Loucy (cell line): ENCODE measurements around the gene LMO7.

Experiments used
- H2AFZ ChIP-seq: fragments of 200-600 bp; sonication (generic); 2 replicates; pipeline ENCODE4 v1.6.0; 2016; ENCODE audit warnings: antibody characterized with exemption, mild to moderate bottlenecking, low read length, moderate library complexity
- H3F3A ChIP-seq: fragments of 200-600 bp; 2 replicates; pipeline ENCODE4 v1.6.0; 2016; ENCODE audit warnings: antibody characterized with exemption, low read depth, mild to moderate bottlenecking
- H3K27me3 ChIP-seq: fragments of 200-600 bp; sonication (generic); 2 replicates; pipeline ENCODE4 v1.6.1; 2014; ENCODE audit warnings: low read length, mild to moderate bottlenecking; ENCODE audit not compliant: insufficient read depth, poor library complexity, severe bottlenecking
- H3K36me3 ChIP-seq: fragments of 200-600 bp; sonication (generic); 2 replicates; pipeline ENCODE4 v1.6.1; 2016; ENCODE audit warnings: low read length; ENCODE audit not compliant: insufficient read depth
- H3K4me1 ChIP-seq: fragments of 200-600 bp; sonication (generic); 2 replicates; pipeline ENCODE4 v1.5.1; 2014; ENCODE audit warnings: low read length, mild to moderate bottlenecking; ENCODE audit not compliant: insufficient read depth, poor library complexity, severe bottlenecking
- H3K4me2 ChIP-seq: fragments of 200-600 bp; sonication (generic); 2 replicates; pipeline ENCODE4 v1.6.0; 2014; ENCODE audit warnings: antibody characterized with exemption, low read length, low read depth, mild to moderate bottlenecking; ENCODE audit not compliant: poor library complexity, severe bottlenecking
- H3K4me3 ChIP-seq: fragments of 200-600 bp; sonication (generic); 2 replicates; pipeline ENCODE4 v1.5.1; 2014; ENCODE audit warnings: low read length, mild to moderate bottlenecking, mixed read lengths; ENCODE audit not compliant: poor library complexity, severe bottlenecking
- H3K79me2 ChIP-seq: fragments of 200-600 bp; sonication (generic); 2 replicates; pipeline ENCODE4 v1.6.1; 2014; ENCODE audit warnings: low read length; ENCODE audit not compliant: insufficient read depth
- H3K9ac ChIP-seq: fragments of 200-600 bp; sonication (generic); 2 replicates; pipeline ENCODE4 v1.6.0; 2014; ENCODE audit warnings: mild to moderate bottlenecking, low read depth, low read length, moderate library complexity; ENCODE audit not compliant: poor library complexity, severe bottlenecking
- H3K9me2 ChIP-seq: fragments of 200-600 bp; sonication (generic); replicated peaks from 2 replicates; pipeline ENCODE4 v1.6.1; 2016; ENCODE audit warnings: low read depth, low read length, mixed read lengths
- H3K9me3 ChIP-seq: fragments of 200-600 bp; sonication (generic); 2 replicates; pipeline ENCODE4 v1.6.1; 2014; ENCODE audit warnings: mild to moderate bottlenecking, antibody characterized with exemption, low read length, low read depth; ENCODE audit not compliant: insufficient read depth
- H4K20me1 ChIP-seq: fragments of 200-600 bp; sonication (generic); 2 replicates; pipeline ENCODE4 v1.6.0; 2014; ENCODE audit warnings: antibody characterized with exemption, low read length, mild to moderate bottlenecking; ENCODE audit not compliant: insufficient read depth, poor library complexity, severe bottlenecking
- EZH2phosphoT487 ChIP-seq: fragments of 200-600 bp; IDR thresholded peaks from 2 replicates; pipeline ENCODE4 v1.6.1; 2018; ENCODE audit warnings: antibody characterized with exemption, mild to moderate bottlenecking, moderate library complexity, borderline replicate concordance
- TF ChIP-seq, protein P1 (sequence below): fragments of 200-600 bp; sonication (generic); conservative IDR thresholded peaks from 2 replicates; pipeline ENCODE4 v1.5.1; 2014; ENCODE audit warnings: mild to moderate bottlenecking, antibody characterized with exemption, low read length

The LMO7 gene

DNA sequence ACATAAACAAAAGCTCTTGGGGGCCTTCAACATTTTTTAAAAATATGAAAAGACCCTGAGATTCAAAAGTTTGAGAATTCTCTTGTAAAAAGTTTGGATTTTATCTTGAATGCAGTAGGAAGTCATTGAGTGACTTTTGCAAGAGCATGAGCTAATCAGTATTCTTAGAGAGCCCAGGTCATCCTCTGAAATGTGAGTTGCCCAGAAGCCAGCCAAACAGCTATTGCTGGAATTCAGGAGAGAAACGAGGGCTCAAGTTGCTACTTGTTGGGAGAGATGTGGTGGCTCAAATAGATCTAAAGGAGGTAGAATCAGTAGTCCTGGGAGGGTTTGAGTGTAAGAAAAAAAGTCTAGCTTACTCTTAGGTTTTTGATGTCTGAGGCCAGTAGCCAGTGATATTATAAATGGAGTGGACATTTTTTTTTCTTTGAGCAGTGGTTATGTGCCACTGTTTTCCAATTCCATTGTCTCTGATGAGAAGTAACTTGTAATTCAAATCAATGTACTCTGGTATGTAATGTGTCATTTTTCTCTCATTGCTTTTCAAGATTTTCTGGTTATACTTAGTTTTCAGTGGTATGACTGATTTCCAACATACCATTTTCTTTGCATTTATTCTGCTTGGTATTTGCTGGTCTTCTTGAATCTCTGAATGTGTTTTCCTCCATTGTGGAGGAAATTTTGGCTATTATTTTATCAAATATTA, 30.7 kb downstream of the LMO7 start:
- TF ChIP-seq, protein P1, sequence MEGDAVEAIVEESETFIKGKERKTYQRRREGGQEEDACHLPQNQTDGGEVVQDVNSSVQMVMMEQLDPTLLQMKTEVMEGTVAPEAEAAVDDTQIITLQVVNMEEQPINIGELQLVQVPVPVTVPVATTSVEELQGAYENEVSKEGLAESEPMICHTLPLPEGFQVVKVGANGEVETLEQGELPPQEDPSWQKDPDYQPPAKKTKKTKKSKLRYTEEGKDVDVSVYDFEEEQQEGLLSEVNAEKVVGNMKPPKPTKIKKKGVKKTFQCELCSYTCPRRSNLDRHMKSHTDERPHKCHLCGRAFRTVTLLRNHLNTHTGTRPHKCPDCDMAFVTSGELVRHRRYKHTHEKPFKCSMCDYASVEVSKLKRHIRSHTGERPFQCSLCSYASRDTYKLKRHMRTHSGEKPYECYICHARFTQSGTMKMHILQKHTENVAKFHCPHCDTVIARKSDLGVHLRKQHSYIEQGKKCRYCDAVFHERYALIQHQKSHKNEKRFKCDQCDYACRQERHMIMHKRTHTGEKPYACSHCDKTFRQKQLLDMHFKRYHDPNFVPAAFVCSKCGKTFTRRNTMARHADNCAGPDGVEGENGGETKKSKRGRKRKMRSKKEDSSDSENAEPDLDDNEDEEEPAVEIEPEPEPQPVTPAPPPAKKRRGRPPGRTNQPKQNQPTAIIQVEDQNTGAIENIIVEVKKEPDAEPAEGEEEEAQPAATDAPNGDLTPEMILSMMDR: no peak
- no peak for TF ChIP-seq EZH2phosphoT487
- Histone ChIP-seq H3K36me3 (no peaks in the 10 kb centered on the region), H3F3A (no peaks in the 10 kb centered on the region), H3K4me2 (no peak overlapping the region), H3K9me3 (no peaks in the 10 kb centered on the region), H2AFZ (no peak overlapping the region), H3K79me2 (peaks cover 3% of the 10 kb centered on the region; the same call in 1 of the 2 replicates), H3K27me3 (no peaks in the 10 kb centered on the region), H3K9me2 (no peaks in the 10 kb centered on the region), H3K4me1 (peaks cover 7% of the 10 kb centered on the region), H3K4me3 (no peak overlapping the region), H3K9ac (no peak overlapping the region), H4K20me1 (no peaks in the 10 kb centered on the region)

DNA sequence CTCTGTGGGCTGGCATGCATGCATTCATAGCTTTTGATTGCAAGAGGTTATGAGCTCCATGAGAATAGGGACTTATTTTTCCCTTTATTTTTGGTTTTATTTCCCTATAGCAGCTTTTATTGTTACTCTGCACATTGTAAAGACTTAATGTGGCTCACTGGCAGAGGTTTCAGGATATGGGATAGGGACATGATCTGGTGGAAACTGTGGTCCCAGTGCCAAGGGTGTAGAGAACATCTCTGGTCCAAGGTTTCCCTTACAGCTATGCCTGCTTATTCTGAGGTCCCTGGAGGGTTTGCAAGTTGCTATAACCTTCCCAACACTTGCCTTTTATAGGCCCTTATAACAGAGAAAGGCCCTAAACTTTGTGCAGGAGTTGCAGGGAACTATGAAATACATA, 33.6 kb downstream of the LMO7 start:
- H2AFZ ChIP-seq: no peak overlapping the region
- H3K9me2 ChIP-seq: no peaks in the 10 kb centered on the region
- no peak for TF ChIP-seq EZH2phosphoT487
- TF ChIP-seq, protein P1: no peak
- H3K4me3 ChIP-seq: no peak overlapping the region
- no peak overlapping the region for H3K4me2 ChIP-seq
- no peaks in the 10 kb centered on the region for H3K27me3 ChIP-seq
- H3F3A ChIP-seq: no peaks in the 10 kb centered on the region
- peaks cover 7% of the 10 kb centered on the region for H3K4me1 ChIP-seq
- no peaks in the 10 kb centered on the region for H4K20me1 ChIP-seq
- H3K9me3 ChIP-seq: no peaks in the 10 kb centered on the region
- H3K9ac ChIP-seq: no peak overlapping the region
- H3K79me2 ChIP-seq: peaks cover 3% of the 10 kb centered on the region; the same call in 1 of the 2 replicates
- no peaks in the 10 kb centered on the region for H3K36me3 ChIP-seq

DNA sequence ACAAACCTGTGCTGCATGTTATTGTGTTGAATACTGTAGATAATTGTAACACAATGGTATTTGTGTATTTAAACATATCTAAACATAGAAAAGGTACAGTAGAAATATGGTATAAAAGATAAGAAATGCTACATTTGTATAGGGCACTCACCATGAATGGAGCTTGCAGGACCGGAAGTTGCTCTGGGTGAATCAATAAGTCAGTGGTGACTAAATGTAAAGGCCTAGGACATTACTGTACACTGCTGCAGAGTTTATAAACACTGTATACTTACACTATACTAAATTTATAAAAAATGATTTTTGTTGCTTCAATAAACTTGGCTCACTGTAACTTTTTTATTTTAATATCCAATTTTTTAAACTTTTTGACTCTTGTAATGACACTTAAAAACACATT, 34.4 kb downstream of the LMO7 start:
- Histone ChIP-seq H3K27me3 (no peaks in the 10 kb centered on the region), H3K4me2 (no peak overlapping the region), H3K79me2 (peaks cover 3% of the 10 kb centered on the region; the same call in 1 of the 2 replicates)

DNA sequence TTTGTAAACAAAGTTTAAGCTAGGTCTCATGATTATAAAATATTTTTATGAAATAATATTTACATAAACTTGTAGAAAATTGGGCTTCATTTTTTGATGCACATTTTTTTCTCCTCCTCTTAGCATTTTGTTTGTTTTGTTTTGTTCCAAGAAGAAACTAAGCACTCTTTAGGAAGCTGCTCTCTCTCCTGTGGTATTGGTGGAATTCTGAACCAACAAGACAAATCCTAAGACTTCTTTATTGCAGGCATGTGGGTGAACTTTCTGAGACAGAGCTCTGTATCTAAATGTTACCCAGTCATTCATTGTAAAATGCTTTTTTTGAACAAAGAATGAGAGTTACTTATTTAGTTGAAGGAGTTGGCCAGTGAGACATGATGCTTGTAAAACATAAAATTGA, 39.3 kb downstream of the LMO7 start:
- Histone ChIP-seq H3K36me3 (no peaks in the 10 kb centered on the region), H3K27me3 (no peaks in the 10 kb centered on the region), H3F3A (no peaks in the 10 kb centered on the region), H3K9ac (no peak overlapping the region), H3K79me2 (no peaks in the 10 kb centered on the region), H3K4me3 (no peak overlapping the region), H3K4me1 (no peaks in the 10 kb centered on the region), H3K9me3 (no peaks in the 10 kb centered on the region), H3K9me2 (no peaks in the 10 kb centered on the region), H3K4me2 (no peak overlapping the region), H2AFZ (no peak overlapping the region), H4K20me1 (no peaks in the 10 kb centered on the region)
- no peak for TF ChIP-seq EZH2phosphoT487
- TF ChIP-seq, protein P1: no peak

More for the DNA sequence above, 34.4 kb downstream of the LMO7 start:
- H3K9me3 ChIP-seq: no peaks in the 10 kb centered on the region
- no peaks in the 10 kb centered on the region for H3F3A ChIP-seq
- H3K9ac ChIP-seq: no peak overlapping the region
- H4K20me1 ChIP-seq: no peaks in the 10 kb centered on the region
- no peak for TF ChIP-seq EZH2phosphoT487
- peaks cover 7% of the 10 kb centered on the region for H3K4me1 ChIP-seq
- H3K4me3 ChIP-seq: no peak overlapping the region
- H3K9me2 ChIP-seq: no peaks in the 10 kb centered on the region
- no peaks in the 10 kb centered on the region for H3K36me3 ChIP-seq
- H2AFZ ChIP-seq: no peak overlapping the region
